ENCODE results near the gene RNU5B-1.

DNA sequence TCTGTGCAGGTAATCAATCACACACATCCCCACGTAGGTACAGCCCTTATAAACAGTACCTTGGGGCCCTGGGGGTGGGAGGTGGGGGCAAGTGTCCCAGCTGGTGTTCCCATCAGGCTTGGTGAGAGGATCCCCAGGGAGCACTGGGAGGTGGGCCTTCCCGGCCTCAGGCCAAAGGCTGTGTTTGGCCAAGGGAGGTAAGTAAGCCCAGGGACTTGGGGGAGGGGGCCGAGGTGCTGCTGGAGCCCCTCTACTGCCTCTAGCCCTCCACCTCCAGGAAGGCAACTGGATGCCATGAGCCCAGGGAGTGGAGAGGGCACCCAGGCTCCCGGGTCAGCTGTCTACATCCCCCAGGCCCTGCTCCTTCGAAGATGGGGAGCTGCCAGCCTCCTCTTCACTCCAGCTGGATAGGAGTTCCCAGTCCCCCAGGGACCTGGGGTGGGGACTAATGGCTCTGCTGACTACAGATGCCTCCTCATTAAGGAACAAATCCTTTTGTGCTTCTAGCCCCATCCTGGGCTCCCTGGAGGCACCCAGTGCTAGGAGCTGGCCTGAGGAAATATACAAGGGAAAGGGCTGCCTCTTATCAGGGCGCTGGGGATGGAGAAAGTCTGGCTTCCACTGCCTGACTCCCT, 33.1 kb downstream of the RNU5B-1 start:
- no peak for TF ChIP-seq POLR2A (IDR thresholded peaks at IDR 0.05)
- TF ChIP-seq, protein P1, sequence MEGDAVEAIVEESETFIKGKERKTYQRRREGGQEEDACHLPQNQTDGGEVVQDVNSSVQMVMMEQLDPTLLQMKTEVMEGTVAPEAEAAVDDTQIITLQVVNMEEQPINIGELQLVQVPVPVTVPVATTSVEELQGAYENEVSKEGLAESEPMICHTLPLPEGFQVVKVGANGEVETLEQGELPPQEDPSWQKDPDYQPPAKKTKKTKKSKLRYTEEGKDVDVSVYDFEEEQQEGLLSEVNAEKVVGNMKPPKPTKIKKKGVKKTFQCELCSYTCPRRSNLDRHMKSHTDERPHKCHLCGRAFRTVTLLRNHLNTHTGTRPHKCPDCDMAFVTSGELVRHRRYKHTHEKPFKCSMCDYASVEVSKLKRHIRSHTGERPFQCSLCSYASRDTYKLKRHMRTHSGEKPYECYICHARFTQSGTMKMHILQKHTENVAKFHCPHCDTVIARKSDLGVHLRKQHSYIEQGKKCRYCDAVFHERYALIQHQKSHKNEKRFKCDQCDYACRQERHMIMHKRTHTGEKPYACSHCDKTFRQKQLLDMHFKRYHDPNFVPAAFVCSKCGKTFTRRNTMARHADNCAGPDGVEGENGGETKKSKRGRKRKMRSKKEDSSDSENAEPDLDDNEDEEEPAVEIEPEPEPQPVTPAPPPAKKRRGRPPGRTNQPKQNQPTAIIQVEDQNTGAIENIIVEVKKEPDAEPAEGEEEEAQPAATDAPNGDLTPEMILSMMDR (IDR thresholded peaks at IDR 0.05): no peak

All from testis (tissue), 2 donors.